K562 (cell line): ENCODE results near the gene UHRF1. TPM values are rescaled to one million over a fixed set of nuclear protein-coding genes. Genes with fewer than 3 reads are reported as not detected.
A peak's percentile ranks its signal among the peaks of the same experiment; 100 is the strongest.

Source experiments
- COPS2 ChIP-seq: fragments of 450-650 bp; conservative IDR thresholded peaks from 2 replicates; pipeline ENCODE4 v1.6.1; 2016; ENCODE audit warnings: mild to moderate bottlenecking, moderate library complexity
- GATAD2B ChIP-seq: fragments of 450-650 bp; IDR thresholded peaks from 2 replicates; pipeline ENCODE4 v1.6.1; 2017; ENCODE audit warnings: mild to moderate bottlenecking, borderline replicate concordance
- HDAC1 ChIP-seq, 2 experiments: fragments of 450-650 bp; IDR thresholded peaks; 2 replicates each; pipeline ENCODE4 v1.6.1; 2016 to 2017; ENCODE audit warnings: inconsistent platforms in 1 of 2, mild to moderate bottlenecking in 1 of 2, moderate library complexity in 1 of 2
- MTA2 ChIP-seq: fragments of 450-650 bp; IDR thresholded peaks from 2 replicates; pipeline ENCODE4 v1.6.1; 2016; ENCODE audit warnings: low read depth
- MXI1 ChIP-seq: IDR thresholded peaks from 2 replicates; pipeline ENCODE4 v1.6.1; 2011; ENCODE audit warnings: low read depth, mild to moderate bottlenecking, improper control_type of control experiment, low read length
- MYC ChIP-seq, 2 experiments: fragments of 250-450 bp in 1 of 2; sonication (Bioruptor Pico) in 1 of 2; IDR thresholded peaks; 2 replicates each; pipeline versions ENCODE4 v1.5.1 to v1.6.1; 2012 to 2021; ENCODE audit warnings: low read depth in 2 of 2, borderline replicate concordance in 1 of 2, improper control_type of control experiment in 1 of 2, low read length in 1 of 2, mild to moderate bottlenecking in 1 of 2, moderate library complexity in 1 of 2
- PPARD ChIP-seq: fragments of 250-450 bp; sonication (Bioruptor Pico); IDR thresholded peaks from 2 replicates; pipeline ENCODE4 v1.8.0; 2022; ENCODE audit warnings: inconsistent platforms, mild to moderate bottlenecking, moderate library complexity
- SIX5 ChIP-seq, 2 experiments: IDR thresholded peaks; 2 replicates each; pipeline ENCODE4 v1.6.1; 2011; ENCODE audit warnings: low read length in 2 of 2, borderline replicate concordance in 1 of 2, low read depth in 1 of 2, mild to moderate bottlenecking in 1 of 2, moderate library complexity in 1 of 2; ENCODE audit not compliant: insufficient read depth in 1 of 2
- SP1 ChIP-seq: sonication (generic); formaldehyde crosslinking; IDR thresholded peaks from 2 replicates; pipeline ENCODE4 v1.8.1; 2022; ENCODE audit warnings: mild to moderate bottlenecking, missing genetic modification reagents
- TAF7 ChIP-seq: fragments of 450-650 bp; IDR thresholded peaks from 2 replicates; pipeline ENCODE4 v1.6.1; 2016; ENCODE audit warnings: missing genetic modification characterization, missing compliant biosample characterization
- TARDBP ChIP-seq: fragments of 450-650 bp; IDR thresholded peaks from 2 replicates; pipeline ENCODE4 v1.6.1; 2016
- ZBTB17 ChIP-seq: fragments of 450-650 bp; formaldehyde crosslinking; IDR thresholded peaks from 2 replicates; pipeline ENCODE4 v1.4.0; 2020; ENCODE audit warnings: mild to moderate bottlenecking
- ZFP36 ChIP-seq: fragments of 150-350 bp; IDR thresholded peaks from 2 replicates; pipeline ENCODE4 v1.6.1; 2018; ENCODE audit warnings: low read length, low read depth; ENCODE audit not compliant: partially characterized antibody
- polyA plus RNA-seq, 8 experiments: library from polyadenylated mRNA; depleted of rRNA in 4 of 8; stranded (reverse) in 5 of 8; unstranded in 3 of 8; fragments of >200 nt; fragmentation: Nextera tagmentation in 2 of 8; fragmentation: Illumina TruSeq in 1 of 8; extraction: Ambion mirVana in 2 of 8; extraction: Trizol in 1 of 8; gene quantifications; 2 replicates each; pipeline versions ENCODE4 v1.2.1 to v1.2.3, GENCODE V29; 2011 to 2014; ENCODE audit warnings: inconsistent platforms in 1 of 8, missing spikeins in 1 of 8
- total RNA-seq, 7 experiments: library from RNA; depleted of rRNA in 6 of 7; stranded (reverse); fragments of >200 nt in 6 of 7; fragmentation: Illumina TruSeq in 2 of 7; extraction: Trizol in 2 of 7; gene quantifications; 2 replicates each; pipeline versions ENCODE4 v1.2.1 to v1.2.3, GENCODE V29; 2011 to 2021; ENCODE audit warnings: low replicate concordance in 1 of 7
- TF ChIP-seq, protein P1 (sequence below): fragments of 450-650 bp; IDR thresholded peaks from 2 replicates; pipeline ENCODE4 v1.6.1; 2017; ENCODE audit warnings: mild to moderate bottlenecking, moderate library complexity
- TF ChIP-seq, protein P2 (sequence below): fragments of 450-650 bp; formaldehyde crosslinking; IDR thresholded peaks from 2 replicates; pipeline ENCODE4 v1.4.0; 2020; ENCODE audit warnings: mild to moderate bottlenecking, moderate library complexity
- TF ChIP-seq, protein P3 (sequence below): fragments of 450-650 bp; IDR thresholded peaks from 2 replicates; pipeline ENCODE4 v1.6.1; 2017; ENCODE audit warnings: antibody characterized with exemption
- TF ChIP-seq, protein P4 (sequence below): fragments of 450-650 bp; IDR thresholded peaks from 2 replicates; pipeline ENCODE4 v1.6.1; 2016; ENCODE audit warnings: borderline replicate concordance

The UHRF1 gene
- total and polyA plus RNA-seq, 9 of the 15 experiments (the other 6 are each of a cell fraction or from before 2014, with no cell fraction given) = 6.0 to 101 (median 30.9) TPM

- TF ChIP-seq MXI1 = no peak
- TF ChIP-seq TARDBP = no peak
- no peak for TF ChIP-seq COPS2
- no peak for TF ChIP-seq GATAD2B
- no peak for TF ChIP-seq PPARD (CRISPR knock-in tag)
- TF ChIP-seq, protein P1, sequence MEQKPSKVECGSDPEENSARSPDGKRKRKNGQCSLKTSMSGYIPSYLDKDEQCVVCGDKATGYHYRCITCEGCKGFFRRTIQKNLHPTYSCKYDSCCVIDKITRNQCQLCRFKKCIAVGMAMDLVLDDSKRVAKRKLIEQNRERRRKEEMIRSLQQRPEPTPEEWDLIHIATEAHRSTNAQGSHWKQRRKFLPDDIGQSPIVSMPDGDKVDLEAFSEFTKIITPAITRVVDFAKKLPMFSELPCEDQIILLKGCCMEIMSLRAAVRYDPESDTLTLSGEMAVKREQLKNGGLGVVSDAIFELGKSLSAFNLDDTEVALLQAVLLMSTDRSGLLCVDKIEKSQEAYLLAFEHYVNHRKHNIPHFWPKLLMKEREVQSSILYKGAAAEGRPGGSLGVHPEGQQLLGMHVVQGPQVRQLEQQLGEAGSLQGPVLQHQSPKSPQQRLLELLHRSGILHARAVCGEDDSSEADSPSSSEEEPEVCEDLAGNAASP = no peak
- TF ChIP-seq, protein P2, sequence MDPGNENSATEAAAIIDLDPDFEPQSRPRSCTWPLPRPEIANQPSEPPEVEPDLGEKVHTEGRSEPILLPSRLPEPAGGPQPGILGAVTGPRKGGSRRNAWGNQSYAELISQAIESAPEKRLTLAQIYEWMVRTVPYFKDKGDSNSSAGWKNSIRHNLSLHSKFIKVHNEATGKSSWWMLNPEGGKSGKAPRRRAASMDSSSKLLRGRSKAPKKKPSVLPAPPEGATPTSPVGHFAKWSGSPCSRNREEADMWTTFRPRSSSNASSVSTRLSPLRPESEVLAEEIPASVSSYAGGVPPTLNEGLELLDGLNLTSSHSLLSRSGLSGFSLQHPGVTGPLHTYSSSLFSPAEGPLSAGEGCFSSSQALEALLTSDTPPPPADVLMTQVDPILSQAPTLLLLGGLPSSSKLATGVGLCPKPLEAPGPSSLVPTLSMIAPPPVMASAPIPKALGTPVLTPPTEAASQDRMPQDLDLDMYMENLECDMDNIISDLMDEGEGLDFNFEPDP (CRISPR knock-in tag) = no peak
- no peak for TF ChIP-seq SIX5 (IDR thresholded peaks at IDR 0.05; ENCODE audit: borderline replicate concordance in 1 of 2, insufficient read depth in 1 of 2, low read depth in 1 of 2, low read length in 2 of 2)
- TF ChIP-seq ZFP36 = peak; percentile 72
- no peak for TF ChIP-seq MYC (IDR thresholded peaks at IDR 0.05; ENCODE audit: low read depth, low read length)
- TF ChIP-seq MYC (CRISPR knock-in tag; IDR thresholded peaks at IDR 0.05; ENCODE audit: borderline replicate concordance, low read depth) = no peak
- no peak for TF ChIP-seq MTA2
- peak in 1 of 2 experiments; percentile 35; a peak in 1 of 4 replicates for TF ChIP-seq HDAC1 (IDR thresholded peaks at IDR 0.05)
- TF ChIP-seq SP1 = no peak
- TF ChIP-seq, protein P3, sequence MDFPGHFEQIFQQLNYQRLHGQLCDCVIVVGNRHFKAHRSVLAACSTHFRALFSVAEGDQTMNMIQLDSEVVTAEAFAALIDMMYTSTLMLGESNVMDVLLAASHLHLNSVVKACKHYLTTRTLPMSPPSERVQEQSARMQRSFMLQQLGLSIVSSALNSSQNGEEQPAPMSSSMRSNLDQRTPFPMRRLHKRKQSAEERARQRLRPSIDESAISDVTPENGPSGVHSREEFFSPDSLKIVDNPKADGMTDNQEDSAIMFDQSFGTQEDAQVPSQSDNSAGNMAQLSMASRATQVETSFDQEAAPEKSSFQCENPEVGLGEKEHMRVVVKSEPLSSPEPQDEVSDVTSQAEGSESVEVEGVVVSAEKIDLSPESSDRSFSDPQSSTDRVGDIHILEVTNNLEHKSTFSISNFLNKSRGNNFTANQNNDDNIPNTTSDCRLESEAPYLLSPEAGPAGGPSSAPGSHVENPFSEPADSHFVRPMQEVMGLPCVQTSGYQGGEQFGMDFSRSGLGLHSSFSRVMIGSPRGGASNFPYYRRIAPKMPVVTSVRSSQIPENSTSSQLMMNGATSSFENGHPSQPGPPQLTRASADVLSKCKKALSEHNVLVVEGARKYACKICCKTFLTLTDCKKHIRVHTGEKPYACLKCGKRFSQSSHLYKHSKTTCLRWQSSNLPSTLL = no peak
- TF ChIP-seq ZBTB17 (CRISPR knock-in tag) = no peak
- TF ChIP-seq, protein P4, sequence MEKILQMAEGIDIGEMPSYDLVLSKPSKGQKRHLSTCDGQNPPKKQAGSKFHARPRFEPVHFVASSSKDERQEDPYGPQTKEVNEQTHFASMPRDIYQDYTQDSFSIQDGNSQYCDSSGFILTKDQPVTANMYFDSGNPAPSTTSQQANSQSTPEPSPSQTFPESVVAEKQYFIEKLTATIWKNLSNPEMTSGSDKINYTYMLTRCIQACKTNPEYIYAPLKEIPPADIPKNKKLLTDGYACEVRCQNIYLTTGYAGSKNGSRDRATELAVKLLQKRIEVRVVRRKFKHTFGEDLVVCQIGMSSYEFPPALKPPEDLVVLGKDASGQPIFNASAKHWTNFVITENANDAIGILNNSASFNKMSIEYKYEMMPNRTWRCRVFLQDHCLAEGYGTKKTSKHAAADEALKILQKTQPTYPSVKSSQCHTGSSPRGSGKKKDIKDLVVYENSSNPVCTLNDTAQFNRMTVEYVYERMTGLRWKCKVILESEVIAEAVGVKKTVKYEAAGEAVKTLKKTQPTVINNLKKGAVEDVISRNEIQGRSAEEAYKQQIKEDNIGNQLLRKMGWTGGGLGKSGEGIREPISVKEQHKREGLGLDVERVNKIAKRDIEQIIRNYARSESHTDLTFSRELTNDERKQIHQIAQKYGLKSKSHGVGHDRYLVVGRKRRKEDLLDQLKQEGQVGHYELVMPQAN = 0 out of 2 replicates have a peak, but pooled peaks have one; percentile 36
- no peak for TF ChIP-seq TAF7
Observed at GRCh38 chr19:4871711-4872110, 37.6 kb upstream of the UHRF1 start (continued).
